GM18507 (cell line): ENCODE data around the gene TF.

ENCODE experiments used
- DNase-seq: peaks from one replicate; pipeline ENCODE4 v3.0.0; 2011; ENCODE audit warnings: low read depth; ENCODE audit not compliant: insufficient read length; ENCODE audit errors: extremely low spot score
- FAIRE-seq: peaks from 2 replicates; lab custom pipeline; 2011; peaks lifted over from hg19 to GRCh38; lab: Jason Lieb, UNC

The TF gene

DNA sequence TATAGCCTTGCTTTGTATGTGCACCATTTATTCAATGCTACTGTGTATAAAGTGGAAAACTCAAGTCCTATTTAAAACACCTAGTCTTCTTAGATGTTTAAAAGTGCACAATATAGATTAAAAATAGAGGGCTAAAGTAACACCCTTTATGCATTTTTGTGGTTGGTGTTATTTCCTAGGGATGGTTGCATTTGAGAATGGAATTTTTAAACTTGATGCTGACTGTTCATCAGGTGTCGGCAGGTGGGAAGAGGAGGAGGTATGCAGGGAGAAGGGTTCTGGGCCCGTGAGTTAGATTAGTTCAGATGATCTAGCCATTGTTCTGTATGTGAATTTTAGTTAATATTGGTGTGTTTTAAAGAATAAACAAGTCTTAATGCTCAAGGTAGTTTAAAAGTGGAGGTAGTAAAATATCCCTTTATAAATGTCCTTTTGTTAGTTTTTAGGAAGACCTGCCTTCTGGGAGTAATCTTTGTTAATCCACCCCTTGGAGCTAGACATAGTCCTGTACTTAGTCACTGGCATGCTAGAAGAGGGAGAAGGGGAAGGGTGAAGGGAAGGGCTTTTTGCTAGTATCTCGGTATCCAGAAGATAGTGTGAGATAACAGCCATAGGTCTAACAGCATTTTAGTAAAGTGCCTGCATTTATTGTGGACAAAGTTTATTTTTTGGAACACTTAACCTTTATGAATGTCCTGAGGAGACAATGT is 51.4 kb downstream of the TF start:
- FAIRE-seq, result no peak

DNA sequence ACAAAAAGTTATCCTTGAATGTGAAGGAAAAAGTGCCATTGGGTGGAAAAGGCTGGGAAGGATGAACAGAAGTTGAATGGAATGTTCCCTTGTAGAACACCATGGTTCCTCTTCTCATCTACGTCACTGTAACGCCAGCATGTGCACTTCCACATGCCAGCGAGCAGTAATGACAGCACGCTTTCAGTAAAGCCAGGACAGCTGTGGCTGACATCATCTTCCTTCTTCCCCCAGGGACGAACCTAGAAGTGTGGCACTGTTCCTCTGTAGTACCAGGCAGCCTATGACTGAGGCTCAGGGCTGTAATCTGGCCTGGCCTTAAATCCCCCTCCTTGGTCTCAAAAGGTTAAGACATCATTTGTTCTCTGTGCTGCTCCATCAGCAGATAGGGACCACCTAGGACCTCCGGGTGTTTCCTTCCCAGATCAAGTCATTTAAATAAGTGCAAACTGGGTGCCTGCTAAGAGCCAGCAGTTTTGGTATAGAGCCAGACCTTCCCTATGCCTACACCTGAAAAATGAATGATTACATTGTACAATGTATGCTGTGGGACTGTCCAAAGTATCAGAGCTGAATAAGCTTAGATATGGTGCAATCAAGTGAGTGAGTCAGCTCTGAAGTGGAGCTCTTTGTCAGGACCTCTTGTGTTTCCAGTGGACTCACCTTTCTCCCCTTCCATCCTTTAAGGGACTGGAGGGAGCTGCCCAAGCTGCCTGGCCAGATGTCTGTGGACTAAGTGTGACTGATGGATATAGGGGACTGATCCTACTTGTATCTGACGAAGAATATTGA is 53.8 kb downstream of the TF start:
- DNase-seq (no peak), FAIRE-seq (no peak)

More for the DNA sequence above, 51.4 kb downstream of the TF start:
- no peak for DNase-seq

DNA sequence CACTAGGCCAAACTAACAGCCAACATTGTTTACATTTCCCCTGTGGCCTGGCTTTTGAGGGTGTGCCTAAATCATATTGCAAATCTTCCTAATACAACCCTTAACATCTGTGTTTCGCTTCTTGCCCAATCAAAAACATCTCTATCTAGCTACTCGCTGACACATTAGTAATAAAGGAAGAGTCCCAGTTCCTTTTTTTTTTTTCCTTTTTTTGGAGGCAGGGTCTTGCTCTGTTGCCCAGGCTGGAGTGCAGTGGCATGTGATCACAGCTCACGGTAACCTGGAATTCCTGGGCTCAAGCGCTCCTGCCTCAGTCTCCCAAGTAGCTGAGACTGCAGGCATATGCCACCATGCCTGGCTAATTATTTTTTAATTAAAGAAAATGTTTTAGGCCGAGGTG is 57.3 kb downstream of the TF start:
- DNase-seq (no peak), FAIRE-seq (no peak)

DNA sequence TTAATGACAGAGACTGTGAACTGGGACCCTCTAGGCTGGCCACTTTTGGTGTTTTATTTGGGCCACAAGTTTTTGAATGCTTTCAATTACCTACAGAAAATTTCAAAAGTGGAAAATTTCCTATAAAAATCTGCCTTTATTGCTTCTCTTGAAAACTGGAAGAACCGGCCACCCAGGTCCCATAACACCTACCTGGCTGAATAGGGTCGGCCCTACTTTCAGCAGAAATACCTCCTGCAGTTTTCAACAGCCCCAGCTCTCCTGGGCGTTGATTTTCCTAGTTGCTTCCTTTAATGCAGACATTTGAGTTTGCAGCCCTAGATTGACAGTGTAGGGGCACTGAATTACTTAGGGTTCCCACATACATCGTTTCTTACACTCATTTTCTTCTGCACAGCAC is 58.7 kb downstream of the TF start:
- DNase-seq, result no peak
- FAIRE-seq, result no peak

DNA sequence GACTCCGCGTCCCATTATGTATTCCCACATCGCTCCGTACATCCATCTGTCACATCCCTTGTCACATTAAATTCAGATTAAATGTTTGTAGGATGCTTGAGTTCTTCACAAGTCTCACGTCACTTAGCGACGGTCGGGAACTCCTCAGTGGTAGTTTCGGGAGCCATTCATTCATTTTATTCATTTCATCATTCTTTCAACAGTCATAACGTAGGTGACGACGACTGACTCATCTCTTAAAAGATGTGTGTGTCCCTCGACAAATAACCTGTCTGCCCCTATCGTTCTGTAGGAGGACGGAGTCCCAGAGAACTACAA is 59.1 kb downstream of the TF start:
- DNase-seq, result no peak
- FAIRE-seq, result no peak

DNA sequence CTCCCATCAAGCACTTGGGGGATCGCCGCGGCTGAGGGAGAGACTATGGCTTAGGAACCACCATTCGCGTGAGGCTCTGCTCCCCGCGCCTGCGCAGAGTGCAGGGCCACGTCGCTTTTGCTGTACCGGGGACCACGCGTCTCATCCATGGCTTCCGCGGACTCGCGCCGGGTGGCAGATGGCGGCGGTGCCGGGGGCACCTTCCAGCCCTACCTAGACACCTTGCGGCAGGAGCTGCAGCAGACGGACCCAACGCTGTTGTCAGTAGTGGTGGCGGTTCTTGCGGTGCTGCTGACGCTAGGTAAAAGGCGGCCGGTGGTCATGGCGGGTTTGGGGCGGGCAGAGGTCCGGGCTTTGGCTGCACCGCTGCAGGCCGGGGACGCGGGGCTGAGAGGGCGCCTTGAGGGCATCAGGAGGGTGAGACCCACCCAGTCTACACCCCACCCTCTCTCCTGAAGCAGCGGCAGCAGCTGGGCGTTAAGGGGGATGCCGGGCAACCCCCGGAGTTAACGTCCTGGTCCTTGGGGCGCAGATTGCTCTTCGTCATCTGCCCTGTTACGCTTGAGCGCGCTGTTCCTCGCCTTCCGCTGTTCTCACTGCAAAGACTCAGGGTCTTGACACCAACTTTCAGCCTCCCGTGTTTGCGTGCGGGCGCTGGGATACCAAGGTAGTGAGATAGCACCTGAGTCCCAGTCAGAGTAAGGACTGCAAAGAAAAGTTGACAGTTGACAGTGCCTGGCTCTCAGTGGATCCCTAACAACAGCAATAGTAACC is 59.7 kb downstream of the TF start, which contains the start of gene SRPRB:
SRPRB (plus strand) TSS at position 114 of the 774 bp plus-strand sequence; CDS start at position 148, 34 bp downstream.
- FAIRE-seq (peak; percentile 97), DNase-seq (peak; percentile 98)

DNA sequence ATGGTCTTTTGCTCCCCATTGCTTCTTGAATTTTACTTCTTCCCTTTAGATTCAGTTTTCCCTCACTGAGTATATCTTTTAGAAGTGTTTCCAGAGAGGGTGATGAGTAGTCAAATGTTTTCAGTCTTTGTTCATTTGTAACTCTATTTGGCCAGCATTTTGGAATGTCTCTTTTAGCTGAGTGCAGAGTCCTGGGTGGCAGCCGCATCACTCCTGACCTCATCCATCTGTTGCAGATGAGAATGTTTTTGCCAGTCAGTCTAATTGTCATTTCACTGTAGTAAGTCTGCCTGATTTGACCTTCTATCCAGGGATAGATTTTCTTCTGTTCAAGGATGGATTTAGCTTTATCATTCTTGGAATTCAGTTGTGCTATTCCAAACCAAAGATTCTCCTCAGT is 66.7 kb downstream of the TF start:
- DNase-seq (no peak), FAIRE-seq (peak; percentile 12)

DNA sequence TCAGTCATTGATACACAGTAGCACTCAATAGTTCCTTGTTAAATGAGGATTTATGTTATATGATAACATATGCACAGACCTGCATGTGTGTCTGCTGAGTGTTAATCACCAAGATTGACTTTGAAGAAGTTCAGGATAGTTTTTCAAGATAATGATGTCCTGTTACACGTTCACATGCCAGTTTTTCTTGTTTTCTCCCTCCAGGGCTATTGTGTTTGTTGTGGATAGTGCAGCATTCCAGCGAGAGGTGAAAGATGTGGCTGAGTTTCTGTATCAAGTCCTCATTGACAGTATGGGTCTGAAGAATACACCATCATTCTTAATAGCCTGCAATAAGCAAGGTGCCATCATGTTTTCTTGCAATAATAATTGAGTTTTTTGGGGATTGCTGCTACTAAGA is 69.2 kb downstream of the TF start:
- no peak for DNase-seq
- no peak for FAIRE-seq

DNA sequence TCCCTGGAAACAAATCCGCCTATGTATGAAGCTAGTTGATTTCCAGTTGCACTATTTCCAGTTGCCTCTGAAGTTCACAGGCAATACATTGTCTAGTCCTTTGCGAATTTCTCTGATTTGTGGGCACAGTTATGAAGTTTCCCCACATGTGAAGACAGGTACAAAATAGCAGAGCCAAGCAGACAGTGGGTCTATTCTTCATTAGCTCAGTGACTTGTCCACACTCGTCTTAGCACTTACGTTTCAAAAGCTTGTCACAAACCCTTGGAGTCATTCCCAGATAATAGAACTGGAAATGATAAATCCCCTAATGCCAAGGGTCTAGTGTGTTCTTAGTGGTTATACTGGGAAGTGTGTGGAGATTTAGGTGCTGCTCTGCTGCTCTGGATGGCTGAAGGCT is 73.9 kb downstream of the TF start:
- no peak for FAIRE-seq
- DNase-seq, result no peak

DNA sequence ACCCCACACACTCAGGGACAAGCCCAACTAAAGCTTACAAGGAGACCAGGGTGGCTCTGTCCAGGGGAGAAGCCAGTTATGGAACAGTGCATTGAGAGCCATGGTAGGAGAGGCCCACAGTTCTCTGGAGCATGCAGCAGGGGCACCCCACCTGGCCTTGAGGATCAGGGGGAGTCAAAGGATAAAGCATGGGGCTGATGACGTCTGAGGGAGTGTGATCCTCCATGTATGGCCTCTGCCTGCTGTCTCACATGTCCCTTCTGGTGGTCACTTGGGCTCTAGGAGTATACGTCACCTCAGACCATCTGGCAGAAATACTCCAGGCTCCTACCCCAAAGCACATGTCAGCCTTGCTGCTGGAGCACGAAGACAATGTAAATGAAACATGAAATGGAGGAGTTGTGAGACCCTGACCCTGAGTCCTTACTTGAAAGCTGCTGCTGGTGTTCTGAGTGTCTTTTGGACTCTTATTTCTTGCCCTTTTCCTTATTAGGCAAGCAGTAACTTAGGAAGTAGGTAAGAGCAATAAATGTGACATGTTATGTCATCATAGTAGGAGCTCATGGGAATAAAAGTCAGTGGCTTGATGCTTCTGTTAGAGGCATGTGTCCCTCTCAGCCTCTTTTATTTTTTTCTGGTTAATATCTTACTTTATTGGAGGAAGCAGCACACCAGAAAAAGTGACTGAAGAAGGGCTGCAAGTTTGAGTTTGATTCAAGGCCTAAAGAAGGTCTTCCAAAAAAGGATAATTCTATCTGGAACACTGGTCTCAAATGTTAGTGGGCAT is 74.9 kb downstream of the TF start:
- DNase-seq, result no peak
- FAIRE-seq, result no peak

DNA sequence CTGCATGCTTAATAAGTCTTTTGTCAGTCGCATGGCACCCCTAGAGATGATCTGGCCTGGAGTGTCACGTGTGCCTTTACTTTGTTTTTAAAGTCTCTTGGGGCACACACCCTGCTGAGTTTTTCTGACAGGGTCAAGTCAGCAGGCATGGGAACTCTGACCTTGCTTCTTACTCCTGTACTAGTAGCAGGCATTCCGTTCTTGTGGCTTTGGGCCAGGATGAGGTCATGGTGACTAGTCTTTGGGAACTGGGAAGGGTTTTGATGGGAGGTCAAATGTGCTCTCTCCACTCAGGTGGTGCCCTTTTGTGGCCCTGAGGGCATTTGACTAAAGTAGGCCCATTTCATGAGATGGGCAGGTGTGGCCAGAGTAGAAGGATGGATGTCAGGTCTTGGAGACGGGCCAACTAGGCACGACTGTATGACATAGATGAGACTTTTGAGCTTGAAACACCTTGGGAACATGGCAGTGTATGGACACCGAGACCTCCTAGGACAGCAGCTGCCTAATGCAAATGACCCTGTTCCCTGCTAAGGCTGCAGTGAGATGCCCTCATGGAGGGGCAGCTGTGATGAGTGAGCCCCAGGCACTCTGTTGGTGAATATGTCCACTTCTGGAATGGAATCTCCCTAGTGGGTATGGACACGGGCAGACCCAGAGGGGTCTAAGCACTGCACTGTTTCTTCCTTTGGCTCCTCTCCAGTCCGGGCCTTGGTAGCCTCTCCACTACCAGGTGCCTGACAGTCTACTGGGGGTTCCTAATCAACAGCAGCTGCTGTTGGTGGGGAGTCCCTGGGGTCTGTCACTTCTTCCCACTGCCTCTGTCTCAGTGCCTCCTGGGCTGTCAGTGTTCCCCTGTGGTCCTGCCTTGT is 75.8 kb downstream of the TF start:
- FAIRE-seq, result no peak

DNA sequence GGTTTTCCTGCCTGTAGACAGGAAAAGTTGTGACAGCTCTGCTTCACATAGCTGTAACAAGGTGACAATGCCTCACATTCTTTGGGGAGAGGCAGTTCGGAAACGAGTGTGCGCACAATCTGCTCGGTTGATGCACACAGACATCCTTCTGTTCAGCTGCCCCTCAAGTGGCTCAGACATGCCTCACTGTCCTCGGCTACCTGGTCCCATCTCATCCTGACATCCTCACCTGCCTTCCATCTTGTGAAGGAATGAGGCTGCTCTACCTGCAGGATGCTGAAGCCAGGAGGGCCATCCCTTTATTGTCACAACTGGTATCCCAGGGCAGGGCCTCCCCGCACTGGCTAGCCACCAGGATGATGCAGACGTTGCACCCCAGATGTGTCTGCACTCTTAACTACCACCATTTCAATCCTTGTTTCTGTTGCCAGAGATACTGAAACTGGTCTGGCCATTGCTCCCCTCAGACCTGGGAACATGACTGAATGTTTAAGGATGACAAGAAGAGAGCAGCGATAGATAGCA is 78.8 kb downstream of the TF start:
- no peak for DNase-seq
- no peak for FAIRE-seq

More for the DNA sequence above, 75.8 kb downstream of the TF start:
- DNase-seq, result no peak

DNA sequence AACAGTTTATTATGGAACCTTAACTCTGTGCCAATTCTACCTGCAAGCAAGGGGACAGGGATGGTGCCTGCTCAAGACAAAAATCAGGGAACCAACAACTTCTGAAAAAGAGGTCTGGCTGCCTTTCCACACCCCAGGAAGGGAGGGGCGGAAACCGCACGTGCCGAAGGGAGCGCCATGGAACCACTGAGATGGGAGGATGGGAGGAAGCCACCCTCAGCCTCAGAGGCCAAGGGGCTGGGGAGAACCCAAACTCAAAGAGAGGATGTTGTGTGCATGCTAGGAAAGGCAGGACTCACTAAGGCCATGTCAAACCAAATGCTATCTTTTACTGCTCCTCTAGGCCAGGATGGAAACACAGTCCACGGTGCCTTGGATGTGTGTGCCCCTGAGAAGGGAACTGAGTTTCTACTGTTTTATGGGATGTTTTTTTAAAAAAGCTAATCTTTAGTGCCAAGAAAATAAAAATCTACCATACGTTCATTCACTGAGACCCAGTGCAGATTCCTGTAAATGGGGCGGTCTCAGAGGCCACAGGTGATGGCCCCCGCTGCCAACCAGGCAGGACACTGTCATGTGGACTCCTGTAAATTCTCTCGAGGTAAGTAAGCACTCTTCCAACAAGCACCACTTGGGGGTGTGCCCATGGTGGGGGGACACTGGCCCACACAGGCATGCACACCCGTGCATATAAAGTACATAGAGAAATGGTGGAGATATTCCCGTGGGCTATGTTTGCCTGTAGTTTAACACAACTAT is 80.0 kb downstream of the TF start:
- DNase-seq (no peak), FAIRE-seq (no peak)

DNA sequence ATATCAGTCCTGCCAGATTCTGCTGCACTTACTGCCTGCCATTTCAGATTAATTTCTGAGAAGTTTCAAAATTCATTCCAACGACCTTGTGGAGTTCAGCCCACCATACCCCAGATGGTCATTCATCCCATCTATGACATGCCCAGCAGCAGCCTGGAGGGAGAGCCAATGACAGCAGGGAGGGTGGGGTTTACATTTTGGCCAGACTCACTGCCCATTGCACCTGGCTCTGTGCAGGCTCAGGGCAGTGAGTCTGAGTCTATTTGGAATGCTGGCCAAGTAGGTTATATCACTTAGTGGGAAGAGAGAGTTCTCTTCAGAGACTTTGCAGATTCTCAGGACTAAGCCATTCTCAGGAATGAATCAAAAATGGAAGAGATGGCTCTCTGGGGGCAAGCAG is 80.9 kb downstream of the TF start:
- no peak for FAIRE-seq
- DNase-seq, result no peak

DNA sequence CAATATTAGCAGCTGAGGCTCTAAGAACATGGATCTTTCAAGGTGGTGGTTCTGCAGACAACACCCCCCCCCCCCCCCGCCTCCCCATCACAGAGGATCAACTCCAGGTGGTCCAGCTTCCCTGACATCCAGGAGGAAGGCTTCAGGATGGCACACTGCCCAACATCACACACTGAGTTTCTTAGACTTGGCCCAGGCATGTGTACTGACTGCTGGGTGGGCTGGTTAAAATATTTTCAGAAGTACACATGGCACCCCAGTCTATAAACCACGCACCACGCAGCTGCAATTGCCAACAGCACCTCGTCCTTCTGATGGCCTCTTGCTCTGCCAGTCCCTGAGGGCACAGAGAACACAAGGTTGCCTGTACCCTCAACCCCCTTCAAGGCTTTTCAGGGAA is 81.5 kb downstream of the TF start:
- FAIRE-seq, result no peak
- no peak for DNase-seq

DNA sequence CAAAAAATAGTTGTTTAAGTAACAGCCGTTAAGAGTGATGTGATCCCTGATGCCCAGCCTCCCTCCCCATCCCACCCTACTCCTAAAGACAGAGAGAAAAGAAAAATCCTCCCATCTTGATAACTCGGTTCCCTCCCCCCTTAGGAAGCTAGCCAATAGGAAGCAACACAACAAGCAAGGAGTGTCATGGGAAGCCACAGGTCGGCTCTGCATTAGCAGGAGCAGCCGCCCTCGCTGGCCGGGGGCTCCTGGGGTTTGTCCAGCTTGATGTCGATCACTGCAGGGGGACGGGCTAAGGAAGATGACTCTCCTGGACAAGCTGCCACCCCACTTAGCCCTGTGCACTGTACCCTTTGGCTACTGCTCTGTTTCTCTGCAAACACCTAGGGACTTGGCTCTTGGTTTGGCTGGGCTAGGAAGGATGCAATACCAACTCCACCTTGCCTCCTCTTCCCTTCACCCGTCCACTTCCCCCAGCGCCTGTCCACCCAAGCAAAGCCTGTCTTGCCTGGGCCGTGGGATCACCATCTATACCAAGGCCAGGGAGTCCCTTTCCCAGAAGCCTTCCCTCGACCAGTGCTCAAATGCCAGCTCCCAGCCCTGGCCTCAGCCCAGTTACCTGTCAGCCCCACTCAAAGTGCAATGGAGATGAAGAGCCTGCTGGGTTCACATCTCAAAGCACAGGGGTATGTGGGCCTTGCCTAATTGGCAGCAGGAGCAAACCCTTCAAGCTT is 82.5 kb downstream of the TF start:
- DNase-seq (no peak), FAIRE-seq (no peak)

DNA sequence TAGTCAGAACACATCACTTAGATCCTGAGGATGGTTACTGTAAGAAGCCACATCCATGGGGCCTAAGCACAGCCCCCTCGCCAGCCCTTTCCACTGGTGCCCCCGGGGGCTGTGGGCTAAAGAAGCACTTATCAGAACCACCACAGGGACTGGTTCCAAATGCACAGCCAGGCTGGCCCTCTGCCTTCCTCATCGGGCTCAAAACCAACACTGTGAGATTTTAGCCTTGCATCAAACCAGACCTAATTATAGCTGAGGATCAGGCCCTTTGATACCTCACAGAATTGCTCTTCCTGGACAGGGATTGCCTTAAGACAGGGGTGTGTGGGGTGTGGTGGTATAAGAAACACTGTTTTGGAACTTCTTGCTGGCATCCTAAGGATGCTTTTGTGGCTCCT is 83.1 kb downstream of the TF start:
- no peak for DNase-seq
- FAIRE-seq, result no peak
